T-cell (primary cell): Measurements from ENCODE around the gene CCSER1. TPM values are rescaled to one million over a fixed set of nuclear protein-coding genes. Genes with fewer than 3 reads are reported as not detected.
"Not testable (repeated sequence)": the region's sequence is repeated elsewhere in the genome, so short reads cannot be mapped to it uniquely, and the experiment has no call there.

Experiments
- ATAC-seq, 4 experiments: fragments of 200-7000 bp in 3 of 4; fragments of 150-1000 bp in 1 of 4; cut with Tn5 transposase; replicated peaks in 1 of 4; 1 replicate in 3 of 4; 2 replicates in 1 of 4; pipeline ENCODE4 v1.10.0; 2021; ENCODE audit warnings: moderate library complexity in 3 of 4, mild to moderate bottlenecking in 2 of 4, moderate number of reproducible peaks in 1 of 4
- CTCF ChIA-PET, 2 donors: fragments of 300-600 bp; sonication (Branson Sonifier 250); formaldehyde crosslinking; loops; one replicate each; lab custom pipeline; 2022; ENCODE audit warnings: antibody characterized with exemption in 2 of 2; lab: Charles Lee
- POLR2A ChIA-PET, 2 donors: fragments of 300-600 bp; sonication (Branson Sonifier 250); formaldehyde crosslinking; loops; one replicate each; lab custom pipeline; 2022; ENCODE audit warnings: antibody characterized with exemption in 2 of 2; lab: Charles Lee
- DNase-seq, 35 experiments: peaks; one replicate each; pipeline versions ENCODE4 v3.0.0 to v3.0.0-alpha.2; 2013 to 2023
- H3K27ac ChIP-seq: one replicate; pipeline ENCODE4 v1.5.1; 2013; ENCODE audit warnings: low read length
- H3K27me3 ChIP-seq, 2 experiments: replicated peaks in 1 of 2; 1 replicate in 1 of 2; 2 replicates in 1 of 2; pipeline versions ENCODE4 v1.6.1 to v1.7.0; 2013; ENCODE audit warnings: low read length in 1 of 2, mixed read lengths in 1 of 2; ENCODE audit not compliant: control insufficient read depth in 2 of 2, insufficient read depth in 2 of 2; ENCODE audit errors: extremely low read depth in 1 of 2
- H3K36me3 ChIP-seq, 2 donors: 1 replicate in 1 of 2; 2 replicates in 1 of 2; pipeline versions ENCODE4 v1.6.1 to v1.7.0; 2013; ENCODE audit warnings: low read length in 1 of 2; ENCODE audit not compliant: control insufficient read depth in 2 of 2, insufficient read depth in 1 of 2; ENCODE audit errors: extremely low read depth in 1 of 2
- H3K4me1 ChIP-seq, 2 experiments: 1 replicate in 1 of 2; 2 replicates in 1 of 2; pipeline versions ENCODE4 v1.6.1 to v1.7.0; 2013; ENCODE audit warnings: low read length in 2 of 2, mixed read lengths in 1 of 2; ENCODE audit not compliant: insufficient read depth in 2 of 2, control insufficient read depth in 1 of 2; ENCODE audit errors: extremely low read depth in 1 of 2
- H3K4me3 ChIP-seq, 2 donors: 1 replicate in 1 of 2; 2 replicates in 1 of 2; pipeline versions ENCODE4 v1.5.1 to v1.7.0; 2013; ENCODE audit warnings: mild to moderate bottlenecking in 2 of 2, low read length in 1 of 2, moderate library complexity in 1 of 2; ENCODE audit not compliant: control insufficient read depth in 1 of 2; ENCODE audit errors: extremely low read depth in 1 of 2
- H3K9me3 ChIP-seq: 2 replicates; pipeline ENCODE4 v1.7.0; 2013
- H3K27ac Mint-ChIP-seq, 2 donors: one replicate each; pipeline ENCODE4 v1.8.0; 2020 to 2021; ENCODE audit warnings: mild to moderate bottlenecking in 2 of 2, mixed read lengths in 2 of 2
- H3K27me3 Mint-ChIP-seq, 2 donors: one replicate each; pipeline ENCODE4 v1.8.0; 2021 to 2022; ENCODE audit warnings: mixed read lengths in 2 of 2
- H3K36me3 Mint-ChIP-seq: one replicate; pipeline ENCODE4 v1.8.0; 2021; ENCODE audit warnings: mixed read lengths
- H3K4me1 Mint-ChIP-seq, 3 donors: one replicate each; pipeline ENCODE4 v1.8.0; 2020 to 2022; ENCODE audit warnings: mixed read lengths in 3 of 3, mild to moderate bottlenecking in 1 of 3
- H3K4me3 Mint-ChIP-seq, 3 donors: one replicate each; pipeline ENCODE4 v1.8.0; 2020 to 2022; ENCODE audit warnings: mild to moderate bottlenecking in 3 of 3, mixed read lengths in 3 of 3, moderate library complexity in 3 of 3
- H3K9me3 Mint-ChIP-seq, 3 donors: one replicate each; pipeline ENCODE4 v1.8.0; 2020 to 2022; ENCODE audit warnings: mixed read lengths in 3 of 3
- WGBS: methylation state at CpG from one replicate; pipeline ENCODE4 v1.1.5; 2013; ENCODE audit warnings: missing lambda C conversion rate; ENCODE audit not compliant: insufficient coverage; 5-methylcytosine and 5-hydroxymethylcytosine counted together
- total RNA-seq, 35 experiments: library from RNA in 6 of 35; stranded (reverse) in 6 of 35; fragments of 120-200 nt in 1 of 35; gene quantifications; one replicate each; pipeline versions ENCODE4 v1.2.1 to v1.2.4 and lab custom pipeline; 2013 to 2026

The CCSER1 gene
- total RNA-seq, 5 donors from 2014 or later (not counting 1 experiment from before 2014, with no cell fraction given): 0.35 to 1.4 (median 0.98) TPM

GRCh38 chr4:90889171-90889570 lies 762.0 kb downstream of the CCSER1 start:
- Histone ChIP-seq H3K27me3 (no peaks in the 10 kb centered on the region), H3K27ac (no peak overlapping the region), H3K36me3 (no peaks in the 10 kb centered on the region), H3K4me1 (no peaks in the 10 kb centered on the region), H3K9me3 (no peaks in the 10 kb centered on the region), H3K4me3 (no peak overlapping the region)
- H3K4me1 Mint-ChIP-seq: no peaks in the 10 kb centered on the region
- no peaks in the 10 kb centered on the region for H3K27me3 Mint-ChIP-seq
- POLR2A ChIA-PET: no interaction called here
- DNase-seq (no peak), ATAC-seq (no peak)
- H3K9me3 Mint-ChIP-seq: peaks cover 0 to 10% (median 0%) of the 10 kb centered on the region in 3 donors
- no peaks in the 10 kb centered on the region for H3K36me3 Mint-ChIP-seq
- WGBS: no CpG with 5 or more reads among the region's 2 CpGs
- no peak overlapping the region for H3K27ac Mint-ChIP-seq
- CTCF ChIA-PET: no interaction called here
- H3K4me3 Mint-ChIP-seq: no peak overlapping the region

GRCh38 chr4:90903413-90903812 lies 776.2 kb downstream of the CCSER1 start:
- POLR2A ChIA-PET, H3K4me1 Mint-ChIP-seq, DNase-seq, H3K4me3 ChIP-seq, H3K27ac Mint-ChIP-seq, H3K9me3 ChIP-seq, ATAC-seq, H3K4me3 Mint-ChIP-seq, H3K27me3 ChIP-seq, H3K27me3 Mint-ChIP-seq, H3K4me1 ChIP-seq, H3K36me3 ChIP-seq, CTCF ChIA-PET, H3K27ac ChIP-seq, H3K36me3 Mint-ChIP-seq: not testable (repeated sequence)
- H3K9me3 Mint-ChIP-seq: peaks cover 27 to 48% (median 41%) of the 10 kb centered on the region in 3 donors
- WGBS: 75% methylated on average over 1 of the region's 1 CpG

GRCh38 chr4:90904021-90904420 lies 776.8 kb downstream of the CCSER1 start:
- Mint-ChIP-seq H3K4me3 (no peak overlapping the region), H3K27ac (no peak overlapping the region), H3K4me1 (no peaks in the 10 kb centered on the region), H3K27me3 (no peaks in the 10 kb centered on the region), H3K9me3 (peaks cover 23 to 48% (median 41%) of the 10 kb centered on the region in 3 donors), H3K36me3 (no peaks in the 10 kb centered on the region)
- DNase-seq (no peak), ATAC-seq (no peak)
- H3K27ac ChIP-seq: no peak overlapping the region
- no peak overlapping the region for H3K4me3 ChIP-seq
- CTCF ChIA-PET: no interaction called here
- POLR2A ChIA-PET: no interaction called here
- H3K9me3 ChIP-seq: peaks cover 2% of the 10 kb centered on the region
- no peaks in the 10 kb centered on the region for H3K4me1 ChIP-seq
- no CpG with 5 or more reads among the region's 1 CpG for WGBS
- H3K36me3 ChIP-seq: no peaks in the 10 kb centered on the region
- H3K27me3 ChIP-seq: no peaks in the 10 kb centered on the region

DNA sequence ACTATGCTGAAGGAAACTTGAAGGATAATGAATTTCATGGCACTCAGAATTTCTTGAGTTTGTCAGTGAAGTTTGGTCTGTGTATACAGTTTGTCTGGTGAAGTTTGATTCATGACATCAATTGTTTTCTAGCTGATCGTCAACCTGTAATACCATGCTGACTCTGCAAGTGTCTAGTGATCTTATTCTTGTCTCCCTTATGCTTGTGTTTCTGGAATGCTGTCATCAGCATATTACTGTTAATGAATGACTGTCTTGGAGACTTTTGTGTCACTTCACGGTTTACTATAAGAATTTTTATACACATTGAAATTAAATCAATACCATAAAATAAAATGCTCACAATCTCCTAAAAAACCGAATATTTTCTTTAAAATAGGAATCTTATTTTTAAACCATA lies 779.0 kb downstream of the CCSER1 start:
- Histone ChIP-seq H3K9me3 (peaks cover 2% of the 10 kb centered on the region), H3K4me1 (no peaks in the 10 kb centered on the region), H3K27ac (no peak overlapping the region), H3K4me3 (no peak overlapping the region), H3K27me3 (no peaks in the 10 kb centered on the region), H3K36me3 (no peaks in the 10 kb centered on the region)
- WGBS: no CpG with 5 or more reads among the region's 3 CpGs
- Mint-ChIP-seq H3K4me1 (no peaks in the 10 kb centered on the region), H3K9me3 (peaks cover 21 to 37% (median 28%) of the 10 kb centered on the region in 3 donors), H3K4me3 (no peak overlapping the region), H3K36me3 (no peaks in the 10 kb centered on the region), H3K27ac (no peak overlapping the region), H3K27me3 (no peaks in the 10 kb centered on the region)
- ChIA-PET CTCF (no interaction called here), POLR2A (no interaction called here)
- ATAC-seq: no peak
- no peak for DNase-seq

DNA sequence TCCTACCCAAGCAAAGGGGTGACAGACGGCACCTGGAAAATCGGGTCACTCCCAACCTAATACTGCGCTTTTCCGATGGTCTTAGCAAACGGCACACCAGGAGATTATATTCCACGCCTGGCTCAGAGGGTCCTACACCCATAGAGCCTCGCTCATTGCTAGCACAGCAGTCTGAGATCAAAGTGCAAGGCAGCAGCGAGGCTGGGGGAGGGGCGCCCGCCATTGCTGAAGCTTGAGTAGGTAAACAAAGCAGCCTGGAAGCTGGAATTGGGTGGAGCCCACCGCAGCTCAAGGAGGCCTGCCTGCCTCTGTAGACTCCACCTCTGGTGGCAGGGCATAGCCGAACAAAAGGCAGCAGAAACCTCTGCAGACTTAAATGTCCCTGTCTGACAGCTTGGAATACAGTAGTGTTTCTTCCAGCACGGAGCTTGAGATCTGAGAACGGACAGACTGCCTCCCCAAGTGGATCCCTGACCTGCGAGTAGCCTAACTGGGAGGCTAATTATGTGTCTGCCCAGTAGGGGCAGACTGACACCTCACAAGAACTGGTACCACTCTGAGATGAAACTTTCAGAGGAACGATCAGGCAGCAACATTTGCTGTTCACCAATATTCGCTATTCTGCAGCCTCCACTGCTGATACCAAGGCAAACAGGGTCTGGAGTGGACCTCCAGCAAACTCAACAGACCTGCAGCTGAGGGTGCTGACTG lies 784.7 kb downstream of the CCSER1 start:
- H3K4me1 Mint-ChIP-seq, H3K4me3 ChIP-seq, DNase-seq, CTCF ChIA-PET, H3K4me3 Mint-ChIP-seq, ATAC-seq, H3K9me3 ChIP-seq, H3K27ac ChIP-seq, H3K4me1 ChIP-seq, POLR2A ChIA-PET, H3K27me3 ChIP-seq, H3K27ac Mint-ChIP-seq, H3K36me3 ChIP-seq, H3K27me3 Mint-ChIP-seq, H3K36me3 Mint-ChIP-seq: not testable (repeated sequence)
- peaks cover 8 to 35% (median 12%) of the 10 kb centered on the region in 3 donors for H3K9me3 Mint-ChIP-seq
- 75% methylated on average over 12 of the region's 17 CpGs for WGBS

DNA sequence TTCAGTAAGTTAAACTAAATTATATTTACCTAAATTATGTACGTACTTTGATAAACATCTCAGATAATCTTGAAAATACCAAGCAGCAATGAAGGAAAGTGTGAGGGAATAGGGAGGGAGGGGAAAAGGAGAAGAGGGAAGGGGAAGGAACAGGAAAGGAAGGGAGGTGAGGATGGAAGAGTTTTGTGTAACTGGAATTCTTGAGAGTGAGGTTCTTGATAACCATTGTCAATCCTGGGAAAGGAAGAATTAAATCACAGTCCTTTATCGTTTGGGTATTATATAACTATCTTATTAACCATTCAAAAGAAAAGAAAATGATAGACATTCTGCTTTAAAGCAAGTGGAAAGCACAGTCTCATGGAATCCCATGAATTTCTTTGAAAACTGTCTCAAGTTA lies 795.0 kb downstream of the CCSER1 start:
- H3K4me1 Mint-ChIP-seq: no peaks in the 10 kb centered on the region

More for the DNA sequence above, 795.0 kb downstream of the CCSER1 start:
- H3K27ac Mint-ChIP-seq: no peak overlapping the region
- H3K9me3 Mint-ChIP-seq: peaks cover 0 to 2% (median 0%) of the 10 kb centered on the region in 3 donors
- H3K4me1 ChIP-seq: no peaks in the 10 kb centered on the region
- CTCF ChIA-PET: no interaction called here
- H3K36me3 Mint-ChIP-seq: no peaks in the 10 kb centered on the region
- H3K27me3 ChIP-seq: no peaks in the 10 kb centered on the region
- no peaks in the 10 kb centered on the region for H3K27me3 Mint-ChIP-seq
- no peaks in the 10 kb centered on the region for H3K36me3 ChIP-seq
- POLR2A ChIA-PET: no interaction called here
- no CpG with 5 or more reads among the region's 2 CpGs for WGBS
- H3K4me3 Mint-ChIP-seq: no peak overlapping the region
- DNase-seq: no peak
- no peaks in the 10 kb centered on the region for H3K9me3 ChIP-seq
- no peak for ATAC-seq
- no peak overlapping the region for H3K27ac ChIP-seq
- H3K4me3 ChIP-seq: no peak overlapping the region
